Ovary (tissue), 1 donor: ENCODE results near the gene DPP4.

Experiments used
- EP300 ChIP-seq: sonication (generic); formaldehyde crosslinking; IDR thresholded peaks from one replicate; pipeline ENCODE4 v1.6.1; 2017; ENCODE audit warnings: antibody characterized with exemption
- POLR2A ChIP-seq: fragments of 450-650 bp; IDR thresholded peaks from one replicate; pipeline ENCODE4 v1.6.1; 2017; ENCODE audit warnings: antibody characterized with exemption, mild to moderate bottlenecking, moderate library complexity

GRCh38 chr2:162006337-162006736 is 67.7 kb downstream of the DPP4 start:
- TF ChIP-seq POLR2A (no peak), EP300 (no peak)
